Prostate gland (tissue), 2 donors: ENCODE data around the gene AKR1A1. TPM values are rescaled to one million over a fixed set of nuclear protein-coding genes. Genes with fewer than 3 reads are reported as not detected.

Source experiments
- DNase-seq: peaks from one replicate; pipeline ENCODE4 v3.0.0-alpha.2; 2019; ENCODE audit warnings: low spot score
- H3K27ac ChIP-seq, 2 donors: fragments of 200-600 bp; sonication (generic); 2 replicates each; pipeline ENCODE4 v1.5.1; 2017 to 2019
- H3K27me3 ChIP-seq: fragments of 200-600 bp; sonication (generic); replicated peaks from 2 replicates; pipeline ENCODE4 v1.5.1; 2019; ENCODE audit not compliant: insufficient read depth
- H3K36me3 ChIP-seq, 2 donors: fragments of 200-600 bp; sonication (generic); 1 replicate in 1 of 2; 2 replicates in 1 of 2; pipeline versions ENCODE4 v1.5.1 to v1.8.1; 2017 to 2019
- H3K4me1 ChIP-seq: fragments of 200-600 bp; sonication (generic); replicated peaks from 2 replicates; pipeline ENCODE4 v1.5.1; 2019
- H3K4me3 ChIP-seq, 2 donors: fragments of 200-600 bp; sonication (generic); 2 replicates each; pipeline ENCODE4 v1.5.1; 2017 to 2019
- H3K9me3 ChIP-seq: fragments of 200-600 bp; sonication (generic); 2 replicates; pipeline ENCODE4 v1.5.1; 2017
- CTCF ChIP-seq, 4 experiments: fragments of 200-600 bp in 2 of 4; fragments of 450-650 bp in 2 of 4; sonication (generic) in 2 of 4; IDR thresholded peaks; 1 replicate in 3 of 4; 2 replicates in 1 of 4; pipeline ENCODE4 v1.5.1; 2016 to 2019; ENCODE audit warnings: antibody characterized with exemption in 4 of 4, mild to moderate bottlenecking in 2 of 4, moderate library complexity in 2 of 4
- POLR2A ChIP-seq: fragments of 450-650 bp; IDR thresholded peaks from one replicate; pipeline ENCODE4 v1.6.1; 2016; ENCODE audit warnings: antibody characterized with exemption, mild to moderate bottlenecking
- POLR2AphosphoS5 ChIP-seq: sonication (generic); formaldehyde crosslinking; IDR thresholded peaks from one replicate; pipeline ENCODE4 v1.6.1; 2017; ENCODE audit warnings: antibody characterized with exemption
- WGBS: methylation state at CpG from one replicate; pipeline ENCODE4 v1.1.5; 2018; 5-methylcytosine and 5-hydroxymethylcytosine counted together
- intact Hi-C: fragments of 100-400 bp; cut with DNase I; formaldehyde crosslinking; loops from one replicate; pipeline ENCODE4 v1.14.2; 2022
- total RNA-seq, 2 donors: library from RNA; depleted of rRNA; stranded (reverse); fragments of >200 nt; gene quantifications; one replicate each; pipeline ENCODE4 v1.1.0, GENCODE V29; 2016

The AKR1A1 gene
- total RNA-seq, 2 donors from 2014 or later = 49.7 to 132 TPM

GRCh38 chr1:45566722-45567121 lies 16.1 kb downstream of the AKR1A1 start:
- no peaks in the 10 kb centered on the region for H3K9me3 ChIP-seq
- H3K27me3 ChIP-seq = no peaks in the 10 kb centered on the region
- H3K27ac ChIP-seq = no peak overlapping the region
- no peak for DNase-seq
- WGBS = 35% methylated on average over 5 of the region's 5 CpGs
- intact Hi-C loops = loop anchor here (5.0 kb wide), 1 partner anchor 204 kb away; no protein-coding TSS in a partner anchor
- no peak for TF ChIP-seq CTCF (IDR thresholded peaks at IDR 0.05)
- no peak for TF ChIP-seq POLR2A
- peak; percentile 24 for TF ChIP-seq POLR2AphosphoS5
- H3K4me3 ChIP-seq = no peak overlapping the region
- H3K4me1 ChIP-seq = peaks cover 9% of the 10 kb centered on the region
- no peaks in the 10 kb centered on the region for H3K36me3 ChIP-seq

- Histone ChIP-seq H3K27me3 (no peaks in the 10 kb centered on the region), H3K27ac (peak overlapping the region in 1 of 2 donors; percentile 42), H3K36me3 (no peaks in the 10 kb centered on the region), H3K9me3 (no peaks in the 10 kb centered on the region), H3K4me1 (peaks cover 9% of the 10 kb centered on the region), H3K4me3 (no peak overlapping the region)
- no peak for DNase-seq
- TF ChIP-seq CTCF (IDR thresholded peaks at IDR 0.05) = no peak
- TF ChIP-seq POLR2AphosphoS5 = no peak
- TF ChIP-seq POLR2A = no peak
- WGBS = 81% methylated on average over 7 of the region's 7 CpGs
- intact Hi-C loops = loop anchor here (5.0 kb wide), 1 partner anchor 206 kb away; no protein-coding TSS in a partner anchor
These were observed 17.3 kb downstream of the AKR1A1 start for GRCh38 chr1:45567911-45568310.

GRCh38 chr1:45568421-45568820 lies 17.8 kb downstream of the AKR1A1 start:
- no peak overlapping the region for H3K4me3 ChIP-seq
- DNase-seq = peak; percentile 76
- intact Hi-C loops = loop anchor here (5.0 kb wide), 1 partner anchor 206 kb away; no protein-coding TSS in a partner anchor
- no peaks in the 10 kb centered on the region for H3K36me3 ChIP-seq
- 42% methylated on average over 4 of the region's 4 CpGs for WGBS
- no peaks in the 10 kb centered on the region for H3K27me3 ChIP-seq
- peaks cover 9% of the 10 kb centered on the region for H3K4me1 ChIP-seq
- peak overlapping the region; percentile 31 to 42 for H3K27ac ChIP-seq
- TF ChIP-seq POLR2AphosphoS5 = peak; percentile 85
- no peak for TF ChIP-seq POLR2A
- H3K9me3 ChIP-seq = no peaks in the 10 kb centered on the region

- no peak overlapping the region for H3K4me3 ChIP-seq
- peak overlapping the region in 1 of 2 donors; percentile 42 for H3K27ac ChIP-seq
- 45% methylated on average over 4 of the region's 4 CpGs for WGBS
- DNase-seq = no peak
- intact Hi-C loops = loop anchor here (5.0 kb wide), 1 partner anchor 207 kb away; no protein-coding TSS in a partner anchor
- no peaks in the 10 kb centered on the region for H3K9me3 ChIP-seq
- H3K27me3 ChIP-seq = no peaks in the 10 kb centered on the region
- TF ChIP-seq POLR2A = no peak
- no peak for TF ChIP-seq CTCF (IDR thresholded peaks at IDR 0.05)
- TF ChIP-seq POLR2AphosphoS5 = no peak
- peaks cover 9% of the 10 kb centered on the region for H3K4me1 ChIP-seq
- no peaks in the 10 kb centered on the region for H3K36me3 ChIP-seq
These were observed 18.9 kb downstream of the AKR1A1 start for GRCh38 chr1:45569571-45569961.

- Histone ChIP-seq H3K4me3 (no peak overlapping the region), H3K36me3 (no peaks in the 10 kb centered on the region), H3K27me3 (no peaks in the 10 kb centered on the region), H3K4me1 (peaks cover 9% of the 10 kb centered on the region), H3K9me3 (no peaks in the 10 kb centered on the region), H3K27ac (peak overlapping the region in 1 of 2 donors; percentile 42)
- peak; percentile 67 for DNase-seq
- 17% methylated on average over 8 of the region's 8 CpGs for WGBS
- no peak for TF ChIP-seq POLR2A
- TF ChIP-seq POLR2AphosphoS5 = peak; percentile 84
- TF ChIP-seq CTCF (IDR thresholded peaks at IDR 0.05) = peak; percentile 87 to 97 (median 96)
- intact Hi-C loops = loop anchor here (2.0 to 5.0 kb wide), 2 partner anchors 57 to 208 kb away; no protein-coding TSS in a partner anchor
These were observed 19.4 kb downstream of the AKR1A1 start for GRCh38 chr1:45569962-45570581.
